ENCODE measurements around the gene EPAS1.

Gene EPAS1

GRCh38 chr2:46424937-46425336 lies 127.7 kb downstream of the EPAS1 start:
- no peak for TF ChIP-seq CTCF (IDR thresholded peaks at IDR 0.05; ENCODE audit: control insufficient read depth, extremely low read depth, insufficient read depth)
- DNase-seq (ENCODE audit: low read depth) = no peak
- no peak overlapping the region for H3K4me3 ChIP-seq (ENCODE audit: low read depth, low read length)

- no peak for TF ChIP-seq CTCF (IDR thresholded peaks at IDR 0.05; ENCODE audit: control insufficient read depth, extremely low read depth, insufficient read depth)
- no peak overlapping the region for H3K4me3 ChIP-seq (ENCODE audit: low read depth, low read length)
- DNase-seq (ENCODE audit: low read depth) = no peak
Measured at GRCh38 chr2:46428911-46429436, 131.8 kb downstream of the EPAS1 start.

GRCh38 chr2:46430413-46430812 lies 133.2 kb downstream of the EPAS1 start:
- DNase-seq (ENCODE audit: low read depth) = no peak
- no peak overlapping the region for H3K4me3 ChIP-seq (ENCODE audit: low read depth, low read length)
- TF ChIP-seq CTCF (IDR thresholded peaks at IDR 0.05; ENCODE audit: control insufficient read depth, extremely low read depth, insufficient read depth) = no peak

- H3K4me3 ChIP-seq (ENCODE audit: low read depth, low read length) = no peak overlapping the region
- no peak for TF ChIP-seq CTCF (IDR thresholded peaks at IDR 0.05; ENCODE audit: control insufficient read depth, extremely low read depth, insufficient read depth)
- DNase-seq (ENCODE audit: low read depth) = no peak
Measured at GRCh38 chr2:46430992-46431391, 133.8 kb downstream of the EPAS1 start.

GRCh38 chr2:46431481-46432235 lies 134.5 kb downstream of the EPAS1 start:
- no peak overlapping the region for H3K4me3 ChIP-seq (ENCODE audit: low read depth, low read length)
- no peak for DNase-seq (ENCODE audit: low read depth)
- no peak for TF ChIP-seq CTCF (IDR thresholded peaks at IDR 0.05; ENCODE audit: control insufficient read depth, extremely low read depth, insufficient read depth)

- no peak for TF ChIP-seq CTCF (IDR thresholded peaks at IDR 0.05; ENCODE audit: control insufficient read depth, extremely low read depth, insufficient read depth)
- DNase-seq (ENCODE audit: low read depth) = no peak
- no peak overlapping the region for H3K4me3 ChIP-seq (ENCODE audit: low read depth, low read length)
Measured at GRCh38 chr2:46434851-46435273, 137.7 kb downstream of the EPAS1 start.

GRCh38 chr2:46435353-46435752 lies 138.1 kb downstream of the EPAS1 start:
- H3K4me3 ChIP-seq (ENCODE audit: low read depth, low read length) = no peak overlapping the region
- DNase-seq (ENCODE audit: low read depth) = no peak
- TF ChIP-seq CTCF (IDR thresholded peaks at IDR 0.05; ENCODE audit: control insufficient read depth, extremely low read depth, insufficient read depth) = no peak
